PC-9 (cell line): ENCODE results near the gene SDR42E2. TPM values are rescaled to one million over a fixed set of nuclear protein-coding genes. Genes with fewer than 3 reads are reported as not detected.
A peak's percentile ranks its signal among the peaks of the same experiment; 100 is the strongest.

ENCODE experiments used
- BruUV-seq: library from RNA; stranded (reverse); fragments of 400-500 nt; replicated peaks from 2 replicates; lab custom pipeline; 2021; lab: Mats Ljungman, UMichigan
- CTCF ChIA-PET: fragments of 300-600 bp; sonication (Branson Sonifier 250); formaldehyde crosslinking; loops from one replicate; lab custom pipeline; 2022; ENCODE audit warnings: antibody characterized with exemption; lab: Charles Lee
- POLR2A ChIA-PET: fragments of 300-600 bp; sonication (Branson Sonifier 250); formaldehyde crosslinking; loops from one replicate; lab custom pipeline; 2022; ENCODE audit warnings: antibody characterized with exemption; ENCODE audit not compliant: unreplicated experiment; lab: Charles Lee
- DNase-seq, 2 experiments: peaks; one replicate each; pipeline versions ENCODE4 v3.0.0 to v3.0.0-alpha.2; 2015 to 2022; ENCODE audit warnings: mixed read lengths in 1 of 2
- H2AFZ ChIP-seq: fragments of 200-600 bp; sonication (generic); 2 replicates; pipeline ENCODE4 v1.8.1; 2017; ENCODE audit warnings: antibody characterized with exemption
- H3F3A ChIP-seq: fragments of 200-600 bp; sonication (generic); 2 replicates; pipeline ENCODE4 v1.8.1; 2017; ENCODE audit warnings: antibody characterized with exemption, mild to moderate bottlenecking, low read depth; ENCODE audit not compliant: insufficient read depth
- H3K27ac ChIP-seq: fragments of 200-600 bp; sonication (generic); 2 replicates; pipeline ENCODE4 v1.6.1; 2016; ENCODE audit warnings: mixed run types
- H3K27me3 ChIP-seq: fragments of 200-600 bp; sonication (generic); 2 replicates; pipeline ENCODE4 v1.6.1; 2016; ENCODE audit warnings: low read depth, mixed run types; ENCODE audit not compliant: insufficient read depth
- H3K36me3 ChIP-seq: fragments of 200-600 bp; sonication (generic); 2 replicates; pipeline ENCODE4 v1.6.1; 2016; ENCODE audit warnings: low read depth, mixed run types
- H3K4me1 ChIP-seq: fragments of 200-600 bp; sonication (generic); replicated peaks from 2 replicates; pipeline ENCODE4 v1.6.1; 2016; ENCODE audit warnings: mixed run types; ENCODE audit not compliant: insufficient read depth
- H3K4me2 ChIP-seq: fragments of 200-600 bp; sonication (generic); 2 replicates; pipeline ENCODE4 v1.6.1; 2017; ENCODE audit warnings: mixed run types
- H3K4me3 ChIP-seq: fragments of 200-600 bp; sonication (generic); 2 replicates; pipeline ENCODE4 v1.6.1; 2016; ENCODE audit warnings: mixed run types
- H3K79me2 ChIP-seq: fragments of 200-600 bp; sonication (generic); 2 replicates; pipeline ENCODE4 v1.6.1; 2017; ENCODE audit warnings: low read depth, mixed run types
- H3K9me2 ChIP-seq: fragments of 200-600 bp; sonication (generic); 2 replicates; pipeline ENCODE4 v1.8.1; 2017; ENCODE audit warnings: mild to moderate bottlenecking; ENCODE audit not compliant: insufficient read depth
- H3K9me3 ChIP-seq: fragments of 200-600 bp; sonication (generic); 2 replicates; pipeline ENCODE4 v1.8.1; 2016; ENCODE audit warnings: low read depth; ENCODE audit not compliant: insufficient read depth
- H4K20me1 ChIP-seq: fragments of 200-600 bp; sonication (generic); 2 replicates; pipeline ENCODE4 v1.8.1; 2017; ENCODE audit not compliant: insufficient read depth
- EZH2 ChIP-seq: fragments of 200-600 bp; sonication (generic); IDR thresholded peaks from 2 replicates; pipeline ENCODE4 v1.8.0; 2017; ENCODE audit warnings: antibody characterized with exemption, low read depth
- intact Hi-C: fragments of 100-400 bp; cut with micrococcal nuclease; formaldehyde crosslinking; loops from one replicate; pipeline ENCODE4 v1.10.0; 2022; ENCODE audit not compliant: unreplicated experiment
- total RNA-seq: library from RNA; stranded (reverse); gene quantifications from 2 replicates; pipeline ENCODE4 v1.2.3, GENCODE V29; 2021
- TF ChIP-seq, protein P1 (sequence below): fragments of 200-600 bp; sonication (generic); conservative IDR thresholded peaks from 2 replicates; pipeline ENCODE4 v1.6.1; 2017; ENCODE audit warnings: mixed run types, antibody characterized with exemption, mild to moderate bottlenecking, moderate library complexity

The SDR42E2 gene
- total RNA-seq, 1 experiment from 2014 or later: not detected

GRCh38 chr16:22189473-22190080 is 27.3 kb downstream of the SDR42E2 start:
- Histone ChIP-seq H3F3A (peaks cover 11% of the 10 kb centered on the region; the same call in 1 of the 2 replicates), H3K4me1 (peaks cover 19% of the 10 kb centered on the region), H3K4me3 (peak overlapping the region; percentile 93), H3K9me2 (no peaks in the 10 kb centered on the region), H4K20me1 (no peaks in the 10 kb centered on the region), H3K27ac (no peak overlapping the region), H2AFZ (peak overlapping the region; percentile 98), H3K4me2 (peak overlapping the region; percentile 93), H3K79me2 (no peaks in the 10 kb centered on the region), H3K9me3 (no peaks in the 10 kb centered on the region), H3K27me3 (no peaks in the 10 kb centered on the region), H3K36me3 (no peaks in the 10 kb centered on the region)
- ChIA-PET CTCF (interaction anchor here (0.9 to 1.8 kb wide), 4 partner anchors 30 to 239 kb away, joined by 4 to 31 read pairs (median 6); no protein-coding TSS in a partner anchor), POLR2A (interaction anchor here (0.5 kb wide), 1 partner anchor 18 kb away, joined by 3 read pairs; no protein-coding TSS in a partner anchor)
- BruUV-seq: TSS peak; percentile 62
- TF ChIP-seq, protein P1, sequence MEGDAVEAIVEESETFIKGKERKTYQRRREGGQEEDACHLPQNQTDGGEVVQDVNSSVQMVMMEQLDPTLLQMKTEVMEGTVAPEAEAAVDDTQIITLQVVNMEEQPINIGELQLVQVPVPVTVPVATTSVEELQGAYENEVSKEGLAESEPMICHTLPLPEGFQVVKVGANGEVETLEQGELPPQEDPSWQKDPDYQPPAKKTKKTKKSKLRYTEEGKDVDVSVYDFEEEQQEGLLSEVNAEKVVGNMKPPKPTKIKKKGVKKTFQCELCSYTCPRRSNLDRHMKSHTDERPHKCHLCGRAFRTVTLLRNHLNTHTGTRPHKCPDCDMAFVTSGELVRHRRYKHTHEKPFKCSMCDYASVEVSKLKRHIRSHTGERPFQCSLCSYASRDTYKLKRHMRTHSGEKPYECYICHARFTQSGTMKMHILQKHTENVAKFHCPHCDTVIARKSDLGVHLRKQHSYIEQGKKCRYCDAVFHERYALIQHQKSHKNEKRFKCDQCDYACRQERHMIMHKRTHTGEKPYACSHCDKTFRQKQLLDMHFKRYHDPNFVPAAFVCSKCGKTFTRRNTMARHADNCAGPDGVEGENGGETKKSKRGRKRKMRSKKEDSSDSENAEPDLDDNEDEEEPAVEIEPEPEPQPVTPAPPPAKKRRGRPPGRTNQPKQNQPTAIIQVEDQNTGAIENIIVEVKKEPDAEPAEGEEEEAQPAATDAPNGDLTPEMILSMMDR: no peak
- TF ChIP-seq EZH2: no peak
- intact Hi-C loops: loop anchor here (1.0 to 10.0 kb wide), 8 partner anchors 17 to 1031 kb away; partner anchors contain the start of genes CDR2, EEF2K, LDAF1 and POLR3E
- DNase-seq: no peak

DNA sequence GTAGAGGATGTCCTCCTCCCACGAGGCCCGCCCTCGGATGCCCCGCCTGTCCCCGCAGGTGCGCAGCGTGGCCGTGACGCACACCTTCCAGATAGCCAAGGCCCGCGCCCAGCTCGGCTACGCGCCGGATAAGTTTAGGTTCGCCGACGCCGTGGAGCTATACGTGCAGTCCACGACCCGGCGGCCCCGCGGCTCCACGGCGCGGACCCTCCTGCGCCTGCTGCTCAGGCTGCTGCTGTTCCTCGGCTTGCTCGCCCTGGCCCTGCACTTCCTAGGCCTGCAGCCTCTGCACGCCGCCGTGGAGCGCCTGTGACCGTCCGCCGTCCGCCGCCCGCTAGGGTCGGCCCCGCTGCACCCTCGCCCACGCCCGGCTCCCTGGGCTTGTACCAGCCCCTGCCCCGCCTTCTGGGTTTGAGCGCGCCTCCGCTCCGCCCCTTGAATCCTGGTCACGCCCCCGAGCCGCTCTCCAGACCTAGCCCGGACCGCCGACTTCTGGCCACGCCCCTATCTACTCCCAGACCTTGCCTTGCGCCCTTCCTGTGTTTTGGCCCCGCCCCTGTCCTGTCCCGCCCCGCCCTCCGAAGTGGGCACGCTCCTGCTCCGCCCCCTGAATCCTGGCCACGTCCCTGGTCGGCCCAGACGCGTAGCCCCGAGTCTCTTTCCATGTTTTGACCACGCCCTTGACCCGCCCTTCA is 27.9 kb downstream of the SDR42E2 start:
- Histone ChIP-seq H3K4me2 (peak overlapping the region; percentile 93), H2AFZ (peak overlapping the region; percentile 98), H3K4me1 (peaks cover 19% of the 10 kb centered on the region), H3K79me2 (no peaks in the 10 kb centered on the region), H4K20me1 (no peaks in the 10 kb centered on the region), H3K9me3 (no peaks in the 10 kb centered on the region), H3K36me3 (no peaks in the 10 kb centered on the region), H3F3A (peaks cover 14% of the 10 kb centered on the region; the same call in 1 of the 2 replicates), H3K9me2 (no peaks in the 10 kb centered on the region), H3K4me3 (peak overlapping the region; percentile 93), H3K27me3 (no peaks in the 10 kb centered on the region), H3K27ac (no peak overlapping the region)
- TF ChIP-seq EZH2: no peak
- TF ChIP-seq, protein P1: no peak
- ChIA-PET CTCF (interaction anchor here (0.9 kb wide), 1 partner anchor 29 kb away, joined by 4 read pairs; no protein-coding TSS in a partner anchor), POLR2A (interaction anchor here (0.5 kb wide), 2 partner anchors 18 to 207 kb away, joined by 3 to 18 read pairs; no protein-coding TSS in a partner anchor)
- no peak for DNase-seq
- no TSS peak for BruUV-seq
- intact Hi-C loops: loop anchor here (1.0 to 10.0 kb wide), 6 partner anchors 16 to 1031 kb away; partner anchors contain the start of genes CDR2, EEF2K, LDAF1 and POLR3E
